Superior temporal gyrus (tissue), 1 donor: ENCODE measurements around the gene ASTN1.
"Not testable (repeated sequence)": the region's sequence is repeated elsewhere in the genome, so short reads cannot be mapped to it uniquely, and the experiment has no call there.

ENCODE experiments used
- DNase-seq: peaks from one replicate; pipeline ENCODE4 v3.0.0-alpha.2; 2016; ENCODE audit errors: extremely low spot score

The ASTN1 gene

GRCh38 chr1:177106614-177107365 lies 57.7 kb downstream of the ASTN1 start:
- DNase-seq = no peak

- no peak for DNase-seq
Measured at GRCh38 chr1:177106196-177106595, 58.3 kb downstream of the ASTN1 start.

DNA sequence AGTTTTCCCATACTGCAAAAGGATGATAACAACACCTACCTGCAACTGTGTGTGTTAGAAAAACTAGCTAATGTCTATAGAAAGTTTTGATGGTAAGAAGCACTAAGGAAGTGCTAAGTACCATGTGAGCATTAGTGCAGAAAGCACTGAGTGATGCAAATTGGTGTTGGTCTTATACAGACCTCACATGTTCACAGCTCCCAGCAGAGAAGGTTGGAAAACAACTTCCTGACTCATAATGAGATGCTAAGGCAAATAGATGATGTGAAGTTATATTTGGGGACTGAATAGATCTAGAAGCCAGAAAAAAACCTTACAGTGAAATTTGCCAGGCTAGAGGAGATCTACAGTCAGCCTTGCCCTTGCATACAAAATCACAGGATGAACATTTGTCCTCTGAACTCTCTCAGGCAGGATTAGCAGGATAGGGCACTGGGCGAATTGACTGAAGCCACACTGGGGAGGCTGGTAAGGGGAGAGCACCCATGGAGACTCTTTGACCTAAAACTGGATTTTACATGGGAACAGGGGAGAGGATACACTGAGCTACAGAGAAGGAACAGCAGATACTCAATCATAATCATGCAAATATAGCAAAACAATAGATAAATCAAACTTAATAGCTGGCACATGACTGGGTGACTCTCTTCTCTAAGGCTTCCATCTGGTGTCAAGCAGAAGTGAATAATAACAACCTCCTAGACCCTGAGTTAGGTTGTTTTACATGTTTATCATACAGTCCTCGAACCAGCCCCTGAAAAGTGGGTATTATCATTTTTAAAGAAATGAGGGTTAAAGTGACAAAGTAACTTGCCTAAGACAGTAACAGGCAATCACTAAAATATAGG lies 61.3 kb downstream of the ASTN1 start:
- DNase-seq = peak; percentile 56

GRCh38 chr1:177092001-177092400 lies 72.5 kb downstream of the ASTN1 start:
- no peak for DNase-seq

DNA sequence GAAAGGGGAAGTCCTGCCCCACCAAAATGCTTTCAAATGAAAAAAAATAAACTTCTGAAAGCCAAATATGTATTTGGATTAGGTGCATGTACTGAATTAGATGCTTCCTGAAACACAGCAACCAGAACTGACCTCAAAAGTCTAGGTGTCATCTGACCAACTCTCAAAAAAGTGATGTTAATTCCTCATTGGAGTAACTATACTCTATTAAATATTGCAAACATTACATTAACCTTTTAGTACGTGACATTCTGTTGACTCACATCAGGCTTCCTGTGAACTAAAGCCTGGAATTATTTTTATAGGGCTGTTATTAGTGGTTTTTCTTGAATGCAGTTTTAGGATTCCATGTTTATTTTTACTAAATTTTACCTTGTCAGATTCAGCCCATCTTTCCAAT lies 73.5 kb downstream of the ASTN1 start:
- no peak for DNase-seq

DNA sequence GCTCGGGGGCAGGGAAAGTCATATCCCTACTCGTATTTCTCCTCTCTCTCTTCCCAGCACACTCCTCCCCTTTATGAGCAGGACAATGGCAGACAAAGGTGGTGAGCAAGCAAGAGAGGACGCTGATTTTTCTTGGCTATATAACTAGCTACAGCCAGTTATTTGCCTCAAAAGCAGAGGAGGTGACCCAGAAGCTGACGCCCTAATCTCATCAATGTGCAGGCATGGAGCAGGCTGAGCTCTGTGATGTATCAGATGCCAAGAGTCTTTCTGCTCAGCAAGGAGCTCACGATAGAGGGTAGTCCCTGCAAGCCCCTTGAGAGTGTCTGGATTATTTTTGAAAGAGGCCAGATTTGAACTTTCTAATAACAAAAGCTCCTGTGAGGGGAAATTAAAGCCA lies 75.5 kb downstream of the ASTN1 start:
- DNase-seq = no peak

DNA sequence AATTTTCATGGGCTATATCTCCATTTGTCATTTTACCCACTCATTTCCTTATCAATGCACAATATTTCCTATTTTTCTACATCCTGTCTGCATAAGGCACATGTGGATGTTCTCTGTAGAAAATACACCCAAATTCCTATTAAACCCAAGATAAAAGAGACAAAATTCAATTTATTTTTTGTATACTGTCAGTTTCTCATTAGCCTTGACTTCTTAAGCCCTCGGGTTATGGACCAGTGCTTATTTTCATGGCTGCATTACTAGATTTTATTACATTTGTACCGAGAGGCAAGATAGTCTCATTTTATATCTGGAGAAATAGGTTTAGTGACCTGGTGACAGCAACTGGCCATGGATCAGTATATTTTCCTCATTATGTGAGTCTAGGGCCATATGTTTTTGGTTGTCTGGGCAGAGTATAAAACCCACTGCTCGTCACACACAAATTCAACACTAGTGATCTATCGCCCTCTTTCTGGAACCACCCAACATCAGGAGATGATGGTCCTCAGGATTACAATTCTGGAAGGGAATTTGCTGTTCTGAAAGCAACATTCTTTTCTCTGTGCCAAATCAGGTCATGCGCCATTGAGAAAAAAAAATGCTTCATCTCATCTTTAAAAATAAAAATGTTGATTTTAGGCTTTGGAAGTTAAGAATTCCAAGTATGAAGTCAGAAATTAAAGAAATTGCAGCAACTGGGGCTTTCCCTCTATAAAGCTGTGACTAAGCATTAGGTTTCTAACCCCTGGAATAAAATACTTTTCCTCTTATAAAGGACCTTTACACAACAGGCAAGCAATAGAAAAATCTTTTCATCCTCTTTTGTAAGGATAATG lies 81.4 kb downstream of the ASTN1 start:
- no peak for DNase-seq

DNA sequence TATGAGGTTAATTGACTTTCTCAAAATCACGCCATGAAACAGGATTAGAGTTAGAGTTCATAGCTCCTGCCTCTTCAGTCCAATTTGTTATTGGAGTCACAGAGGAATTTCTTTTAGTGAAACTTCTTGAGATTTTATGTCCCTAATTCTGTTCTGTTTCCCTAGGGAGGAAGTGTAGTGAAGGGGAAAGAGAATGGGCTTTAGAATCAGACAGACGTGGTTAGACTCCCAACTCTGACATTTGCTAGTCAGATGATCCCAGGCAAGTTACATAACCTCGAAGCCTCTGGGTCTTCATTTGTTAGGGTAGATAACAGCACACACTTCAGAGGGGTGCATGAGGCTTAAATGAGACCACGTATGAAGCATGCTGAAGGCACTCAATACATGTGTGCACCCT lies 83.9 kb downstream of the ASTN1 start:
- peak; percentile 54 for DNase-seq

DNA sequence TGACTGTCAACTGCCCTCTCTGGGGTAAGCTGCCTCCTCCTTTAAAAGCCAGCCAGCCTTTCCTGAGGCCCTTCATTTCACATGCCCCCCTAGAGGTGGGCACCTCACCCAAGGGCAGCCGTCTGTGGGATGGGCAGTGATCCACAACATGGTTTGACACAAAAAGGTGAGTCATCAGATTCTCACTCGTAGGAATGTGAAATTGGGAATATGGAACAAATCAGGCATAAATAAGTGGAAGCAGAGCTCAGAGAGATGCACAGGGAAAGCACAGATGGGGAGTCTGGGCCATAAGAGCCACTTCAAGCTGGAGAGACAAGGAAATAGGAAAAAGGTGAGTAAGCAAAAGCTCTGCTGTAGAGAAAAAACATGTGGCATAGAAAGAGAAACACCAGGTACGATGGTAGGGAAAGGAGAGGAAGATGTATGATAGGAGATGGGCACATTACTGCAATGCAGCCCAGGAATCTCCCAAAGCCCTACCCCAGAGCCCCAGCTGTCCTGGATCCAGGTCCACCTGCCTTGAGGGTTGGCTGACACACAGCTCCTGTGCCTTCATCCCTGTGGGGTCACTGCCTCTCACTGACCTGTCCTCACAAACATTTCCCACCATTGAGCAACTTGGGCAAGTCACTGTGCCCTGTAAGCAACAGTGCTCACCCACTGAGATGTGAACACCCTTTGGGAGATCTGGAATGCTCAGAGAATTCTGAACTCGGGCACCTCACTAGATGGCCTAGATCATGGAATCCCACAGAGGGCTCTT lies 86.6 kb downstream of the ASTN1 start:
- DNase-seq = no peak

GRCh38 chr1:177077006-177077405 lies 87.5 kb downstream of the ASTN1 start:
- DNase-seq = no peak

- not testable (repeated sequence) for DNase-seq
Measured at GRCh38 chr1:177074811-177075210, 89.7 kb downstream of the ASTN1 start.

GRCh38 chr1:177069490-177069889 lies 95.0 kb downstream of the ASTN1 start:
- peak; percentile 64 for DNase-seq

DNA sequence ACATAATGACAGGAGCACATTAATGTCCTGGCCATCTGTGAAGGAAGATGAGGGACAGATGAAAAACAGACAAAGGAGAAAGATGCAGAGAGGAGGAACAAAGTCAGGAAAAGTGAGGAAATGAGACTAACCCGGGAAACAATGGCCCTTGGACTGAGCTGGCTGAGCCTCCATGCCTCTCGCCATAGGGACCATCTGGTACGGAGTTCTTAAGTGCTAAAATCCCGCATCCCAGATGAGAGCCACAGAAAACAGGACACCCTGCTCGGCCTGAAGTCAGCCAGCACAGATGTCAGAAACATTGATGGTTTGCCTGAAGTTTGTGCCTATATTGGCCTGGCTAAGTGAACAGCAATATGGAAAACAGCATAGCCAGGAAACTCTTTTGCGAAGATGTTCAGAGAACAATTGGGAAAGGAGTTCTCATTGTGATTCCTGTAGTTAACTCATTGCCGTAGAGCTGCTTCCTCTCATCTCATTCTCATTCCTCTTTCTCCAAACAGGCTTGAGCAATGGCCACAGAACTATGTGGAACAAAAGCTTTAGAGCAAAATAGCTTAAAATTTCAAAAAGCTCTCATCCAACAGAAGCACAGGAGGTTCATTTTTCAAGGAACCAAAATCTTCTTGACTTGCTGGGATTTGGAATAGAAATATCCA lies 96.6 kb downstream of the ASTN1 start:
- DNase-seq = no peak

- no peak for DNase-seq
Measured at GRCh38 chr1:177065430-177065829, 99.1 kb downstream of the ASTN1 start.

GRCh38 chr1:177063648-177064047 lies 100.9 kb downstream of the ASTN1 start:
- no peak for DNase-seq

- DNase-seq = no peak
Measured at GRCh38 chr1:177054542-177054941, 110.0 kb downstream of the ASTN1 start.

- no peak for DNase-seq
Measured at GRCh38 chr1:177053648-177054047, 110.9 kb downstream of the ASTN1 start.

DNA sequence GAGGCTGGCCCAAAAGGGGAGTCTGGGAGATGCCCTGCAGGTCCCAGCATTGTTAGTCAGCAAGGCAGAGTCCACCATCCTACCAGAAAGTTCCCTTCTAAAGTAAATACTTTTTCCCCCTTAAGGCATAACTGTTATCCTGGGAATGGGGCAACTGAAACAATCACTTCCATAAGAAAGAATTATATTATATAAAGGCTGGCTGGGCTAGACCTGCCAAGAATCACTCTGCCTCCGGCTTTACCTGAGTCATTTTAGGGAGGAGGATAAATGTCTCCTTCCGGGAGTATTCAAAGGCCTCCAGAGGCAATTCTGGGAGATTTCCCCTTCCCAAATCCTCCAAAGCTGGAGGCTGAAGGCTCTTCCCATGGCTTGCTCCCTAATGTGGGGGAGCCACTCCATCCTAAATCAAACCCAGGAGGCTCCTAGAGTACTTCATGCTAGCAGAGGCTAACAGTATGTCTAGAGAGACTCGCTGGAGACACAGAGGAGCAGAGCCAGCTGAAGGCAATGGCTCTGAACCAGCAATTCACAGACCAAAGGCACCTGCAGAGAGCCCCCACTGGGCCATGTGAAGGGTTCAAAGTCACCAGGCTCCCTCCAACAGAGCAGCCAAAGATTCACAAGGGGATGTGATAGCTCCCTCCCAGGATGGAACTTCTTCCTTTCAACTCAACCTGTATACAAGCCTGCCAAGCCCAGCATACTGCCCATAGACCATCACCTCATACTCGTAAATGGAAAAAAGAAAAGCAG lies 116.0 kb downstream of the ASTN1 start:
- no peak for DNase-seq

DNA sequence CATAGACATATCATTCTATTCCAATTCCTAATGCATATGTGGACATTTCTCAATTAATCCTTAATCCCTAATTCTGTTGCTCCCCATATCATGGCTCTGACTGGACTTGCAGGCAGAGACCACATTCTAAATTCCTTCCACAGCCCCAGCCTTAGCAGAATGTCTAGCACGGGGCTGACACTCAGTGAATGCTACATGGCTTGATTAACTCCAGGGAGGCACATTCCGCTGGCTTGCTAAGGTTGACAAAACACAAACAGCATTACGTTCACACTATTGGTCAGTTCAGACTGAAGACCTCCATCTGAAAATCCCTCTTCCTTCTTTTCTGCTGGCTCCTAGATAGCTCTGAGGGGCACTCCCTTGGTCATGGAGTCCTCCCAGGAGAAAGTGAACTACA lies 119.4 kb downstream of the ASTN1 start:
- no peak for DNase-seq

DNA sequence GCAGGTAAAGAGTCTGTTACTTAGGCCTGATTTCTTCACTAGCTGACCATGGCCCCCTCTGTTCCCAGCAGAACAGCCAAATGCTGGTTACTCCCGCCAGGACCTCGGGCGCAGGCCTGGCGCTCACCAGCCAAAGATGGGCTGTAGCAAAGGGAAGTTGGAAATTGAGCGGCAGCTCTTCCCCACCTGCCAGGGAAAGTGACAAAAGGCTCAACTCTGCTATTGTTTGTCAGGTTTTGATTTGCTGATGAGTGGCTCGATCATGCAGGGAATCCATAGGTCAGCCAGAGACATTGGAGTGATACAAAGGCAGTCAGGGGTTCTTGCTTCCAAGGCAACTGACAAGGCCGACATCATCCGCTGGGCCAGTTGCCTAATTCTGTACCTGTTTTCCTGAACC lies 120.1 kb downstream of the ASTN1 start:
- no peak for DNase-seq
